MM.1S (cell line): ENCODE data around the gene FCGR3B.
"Not testable (repeated sequence)": the region's sequence is repeated elsewhere in the genome, so short reads cannot be mapped to it uniquely, and the experiment has no call there.

Source experiments
- CTCF ChIP-seq: fragments of 300-600 bp; sonication (generic); IDR thresholded peaks from 2 replicates; pipeline ENCODE4 v1.5.1; 2016; ENCODE audit warnings: antibody characterized with exemption, low read length, mixed read lengths
- EZH2 ChIP-seq: fragments of 300-600 bp; sonication (generic); optimal IDR thresholded peaks from 2 replicates; pipeline ENCODE3; 2017; ENCODE audit warnings: low read depth, mild to moderate bottlenecking, antibody characterized with exemption, low read length, mixed read lengths
- EZH2phosphoT487 ChIP-seq: fragments of 300-600 bp; sonication (generic); IDR thresholded peaks from 2 replicates; pipeline ENCODE4 v1.6.1; 2018; ENCODE audit warnings: antibody characterized with exemption, low read length

GRCh38 chr1:161610198-161610597, 20.8 kb downstream of the FCGR3B start:
- not testable (repeated sequence) for TF ChIP-seq CTCF, EZH2, EZH2phosphoT487
